K562 (cell line): ENCODE data around the gene CYSTM1. TPM values are rescaled to one million over a fixed set of nuclear protein-coding genes. Genes with fewer than 3 reads are reported as not detected.

Experiments
- CREB3 ChIP-seq: fragments of 450-650 bp; conservative IDR thresholded peaks from 2 replicates; pipeline ENCODE4 v1.6.1; 2016; ENCODE audit warnings: missing genetic modification characterization, low read depth, mild to moderate bottlenecking, missing compliant biosample characterization, moderate library complexity
- E2F6 ChIP-seq, 2 experiments: IDR thresholded peaks; 2 replicates each; pipeline ENCODE4 v1.6.1; 2011; ENCODE audit warnings: borderline replicate concordance in 1 of 2, control low read depth in 1 of 2, low read depth in 1 of 2, low read length in 1 of 2, mild to moderate bottlenecking in 1 of 2, mixed read lengths in 1 of 2, moderate library complexity in 1 of 2; ENCODE audit not compliant: insufficient read depth in 1 of 2, insufficient read length in 1 of 2, poor library complexity in 1 of 2, severe bottlenecking in 1 of 2; ENCODE audit errors: extremely low read depth in 1 of 2
- FOXJ3 ChIP-seq: sonication (generic); formaldehyde crosslinking; IDR thresholded peaks from 2 replicates; pipeline ENCODE4 v1.4.0; 2020; ENCODE audit warnings: mild to moderate bottlenecking, missing genetic modification reagents
- NFXL1 ChIP-seq: fragments of 450-650 bp; formaldehyde crosslinking; IDR thresholded peaks from 2 replicates; pipeline ENCODE4 v1.4.0; 2021; ENCODE audit warnings: mild to moderate bottlenecking
- PHTF2 ChIP-seq: fragments of 250-450 bp; sonication (Bioruptor Pico); IDR thresholded peaks from 2 replicates; pipeline ENCODE4 v1.5.0; 2021; ENCODE audit warnings: mild to moderate bottlenecking
- POLR3A ChIP-seq: IDR thresholded peaks from 2 replicates; pipeline ENCODE4 v1.6.1; 2011; ENCODE audit warnings: borderline replicate concordance, mild to moderate bottlenecking, moderate library complexity; ENCODE audit not compliant: insufficient read length, insufficient read depth; ENCODE audit errors: extremely low read depth
- PREB ChIP-seq: sonication (generic); formaldehyde crosslinking; IDR thresholded peaks from 2 replicates; pipeline ENCODE4 v1.8.1; 2023; ENCODE audit warnings: mild to moderate bottlenecking, missing genetic modification reagents
- RAD51 ChIP-seq: fragments of 450-650 bp; IDR thresholded peaks from 2 replicates; pipeline ENCODE4 v1.7.1; 2016; ENCODE audit warnings: low read depth, mild to moderate bottlenecking, borderline replicate concordance
- RBM22 ChIP-seq: fragments of 200-400 bp; formaldehyde crosslinking; IDR thresholded peaks from 2 replicates; pipeline ENCODE4 v1.6.1; 2018; ENCODE audit warnings: low read length, low read depth; ENCODE audit not compliant: poor library complexity, severe bottlenecking
- RBM39 ChIP-seq: fragments of 200-400 bp; formaldehyde crosslinking; optimal IDR thresholded peaks from 2 replicates; pipeline ENCODE3; 2018; ENCODE audit warnings: low read depth, low read length
- SIX5 ChIP-seq, 2 experiments: IDR thresholded peaks; 2 replicates each; pipeline ENCODE4 v1.6.1; 2011; ENCODE audit warnings: low read length in 2 of 2, borderline replicate concordance in 1 of 2, low read depth in 1 of 2, mild to moderate bottlenecking in 1 of 2, moderate library complexity in 1 of 2; ENCODE audit not compliant: insufficient read depth in 1 of 2
- TBP ChIP-seq: optimal IDR thresholded peaks from 2 replicates; pipeline ENCODE3; 2011; ENCODE audit warnings: low read depth, low read length, improper control_type of control experiment
- TFAM ChIP-seq: fragments of 250-450 bp; sonication (Bioruptor Pico); conservative IDR thresholded peaks from 2 replicates; pipeline ENCODE4 v1.5.0; 2021; ENCODE audit warnings: mild to moderate bottlenecking, moderate library complexity
- TRIM24 ChIP-seq, 2 experiments: fragments of 450-650 bp; IDR thresholded peaks; 2 replicates each; pipeline ENCODE4 v1.6.1; 2016
- TSC22D4 ChIP-seq: fragments of 450-650 bp; IDR thresholded peaks from 2 replicates; pipeline ENCODE4 v1.6.1; 2016; ENCODE audit warnings: missing genetic modification characterization, missing biosample characterization, control low read depth
- ZBTB43 ChIP-seq: sonication (generic); formaldehyde crosslinking; IDR thresholded peaks from 2 replicates; pipeline ENCODE4 v1.8.0; 2023; ENCODE audit warnings: mild to moderate bottlenecking, missing genetic modification reagents
- ZBTB7A ChIP-seq: IDR thresholded peaks from 2 replicates; pipeline ENCODE4 v1.6.1; 2011; ENCODE audit warnings: low read depth, mild to moderate bottlenecking, low read length, moderate library complexity, borderline replicate concordance; ENCODE audit not compliant: control insufficient read depth
- ZNF121 ChIP-seq: sonication (generic); formaldehyde crosslinking; conservative IDR thresholded peaks from 2 replicates; pipeline ENCODE4 v1.8.0; 2022; ENCODE audit warnings: missing genetic modification reagents
- ZSCAN32 ChIP-seq: fragments of 450-650 bp; formaldehyde crosslinking; IDR thresholded peaks from 2 replicates; pipeline ENCODE4 v1.4.0; 2020; ENCODE audit warnings: mild to moderate bottlenecking, moderate library complexity
- polyA plus RNA-seq, 8 experiments: library from polyadenylated mRNA; depleted of rRNA in 4 of 8; stranded (reverse) in 5 of 8; unstranded in 3 of 8; fragments of >200 nt; fragmentation: Nextera tagmentation in 2 of 8; fragmentation: Illumina TruSeq in 1 of 8; extraction: Ambion mirVana in 2 of 8; extraction: Trizol in 1 of 8; gene quantifications; 2 replicates each; pipeline versions ENCODE4 v1.2.1 to v1.2.3, GENCODE V29; 2011 to 2014; ENCODE audit warnings: inconsistent platforms in 1 of 8, missing spikeins in 1 of 8
- total RNA-seq, 7 experiments: library from RNA; depleted of rRNA in 6 of 7; stranded (reverse); fragments of >200 nt in 6 of 7; fragmentation: Illumina TruSeq in 2 of 7; extraction: Trizol in 2 of 7; gene quantifications; 2 replicates each; pipeline versions ENCODE4 v1.2.1 to v1.2.3, GENCODE V29; 2011 to 2021; ENCODE audit warnings: low replicate concordance in 1 of 7
- TF ChIP-seq, protein P1 (sequence below): sonication (generic); formaldehyde crosslinking; IDR thresholded peaks from 2 replicates; pipeline ENCODE4 v1.8.1; 2023; ENCODE audit warnings: mild to moderate bottlenecking, missing genetic modification reagents, moderate library complexity
- TF ChIP-seq, protein P2 (sequence below): sonication (generic); formaldehyde crosslinking; IDR thresholded peaks from 2 replicates; pipeline ENCODE4 v1.8.1; 2022; ENCODE audit warnings: missing genetic modification reagents

The CYSTM1 gene
- total and polyA plus RNA-seq, 9 of the 15 experiments (the other 6 are each of a cell fraction or from before 2014, with no cell fraction given) = 76.1 to 422 (median 108) TPM

DNA sequence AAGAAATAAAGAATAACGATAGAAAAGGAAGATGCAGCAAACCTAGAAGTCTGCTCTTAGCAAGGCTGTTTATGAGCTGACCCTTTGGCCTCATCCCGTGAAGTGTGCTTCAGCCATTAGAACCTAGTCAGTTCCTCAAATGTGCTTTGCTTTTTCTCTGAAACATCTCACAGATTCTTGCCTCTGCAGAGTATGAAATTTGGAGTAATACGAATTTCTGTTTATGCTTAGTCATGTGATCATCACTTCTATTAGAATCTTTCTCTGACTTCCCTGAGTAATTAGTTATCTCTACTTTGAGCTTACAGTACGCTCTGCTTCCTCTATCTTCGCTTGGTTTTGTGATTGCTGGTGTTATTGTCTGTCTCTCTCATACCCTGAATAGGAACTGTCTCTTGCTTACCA, 11.3 kb downstream of the CYSTM1 start (continued):
- TF ChIP-seq ZBTB43 = no peak
- TF ChIP-seq PHTF2 = no peak
- TF ChIP-seq PREB (CRISPR knock-in tag) = no peak
- TF ChIP-seq TFAM (CRISPR knock-in tag) = no peak
- no peak for TF ChIP-seq ZNF121 (CRISPR knock-in tag)
- no peak for TF ChIP-seq POLR3A
- TF ChIP-seq CREB3 (tag) = no peak
- no peak for TF ChIP-seq NFXL1 (CRISPR knock-in tag)
- peak in 1 of 2 experiments; percentile 12; a peak in 1 of 4 replicates for TF ChIP-seq TRIM24 (IDR thresholded peaks at IDR 0.05)
- TF ChIP-seq SIX5 (IDR thresholded peaks at IDR 0.05; ENCODE audit: borderline replicate concordance in 1 of 2, insufficient read depth in 1 of 2, low read depth in 1 of 2, low read length in 2 of 2) = no peak
- no peak for TF ChIP-seq ZSCAN32 (CRISPR knock-in tag)
- TF ChIP-seq E2F6 (IDR thresholded peaks at IDR 0.05; ENCODE audit: borderline replicate concordance in 1 of 2, extremely low read depth in 1 of 2, insufficient read depth in 1 of 2, insufficient read length in 1 of 2, low read depth in 1 of 2, low read length in 1 of 2, poor library complexity in 1 of 2, severe bottlenecking in 1 of 2) = no peak
- no peak for TF ChIP-seq ZBTB7A
- no peak for TF ChIP-seq FOXJ3 (CRISPR knock-in tag)
- TF ChIP-seq RAD51 = peak; percentile 65; the same call in 1 of the 2 replicates
- TF ChIP-seq TBP = no peak
- no peak for TF ChIP-seq RBM22
- TF ChIP-seq TSC22D4 (tag) = no peak
- TF ChIP-seq, protein P1, sequence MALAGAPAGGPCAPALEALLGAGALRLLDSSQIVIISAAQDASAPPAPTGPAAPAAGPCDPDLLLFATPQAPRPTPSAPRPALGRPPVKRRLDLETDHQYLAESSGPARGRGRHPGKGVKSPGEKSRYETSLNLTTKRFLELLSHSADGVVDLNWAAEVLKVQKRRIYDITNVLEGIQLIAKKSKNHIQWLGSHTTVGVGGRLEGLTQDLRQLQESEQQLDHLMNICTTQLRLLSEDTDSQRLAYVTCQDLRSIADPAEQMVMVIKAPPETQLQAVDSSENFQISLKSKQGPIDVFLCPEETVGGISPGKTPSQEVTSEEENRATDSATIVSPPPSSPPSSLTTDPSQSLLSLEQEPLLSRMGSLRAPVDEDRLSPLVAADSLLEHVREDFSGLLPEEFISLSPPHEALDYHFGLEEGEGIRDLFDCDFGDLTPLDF (CRISPR knock-in tag) = no peak
- TF ChIP-seq, protein P2, sequence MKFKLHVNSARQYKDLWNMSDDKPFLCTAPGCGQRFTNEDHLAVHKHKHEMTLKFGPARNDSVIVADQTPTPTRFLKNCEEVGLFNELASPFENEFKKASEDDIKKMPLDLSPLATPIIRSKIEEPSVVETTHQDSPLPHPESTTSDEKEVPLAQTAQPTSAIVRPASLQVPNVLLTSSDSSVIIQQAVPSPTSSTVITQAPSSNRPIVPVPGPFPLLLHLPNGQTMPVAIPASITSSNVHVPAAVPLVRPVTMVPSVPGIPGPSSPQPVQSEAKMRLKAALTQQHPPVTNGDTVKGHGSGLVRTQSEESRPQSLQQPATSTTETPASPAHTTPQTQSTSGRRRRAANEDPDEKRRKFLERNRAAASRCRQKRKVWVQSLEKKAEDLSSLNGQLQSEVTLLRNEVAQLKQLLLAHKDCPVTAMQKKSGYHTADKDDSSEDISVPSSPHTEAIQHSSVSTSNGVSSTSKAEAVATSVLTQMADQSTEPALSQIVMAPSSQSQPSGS (CRISPR knock-in tag) = no peak
- no peak for TF ChIP-seq RBM39
